ENCODE data around the gene KLHL12. TPM values are rescaled to one million over a fixed set of nuclear protein-coding genes. Genes with fewer than 3 reads are reported as not detected.

Gene KLHL12
- total and polyA plus RNA-seq, 7 donors = 7.4 to 27.4 (median 16.5) TPM

DNA sequence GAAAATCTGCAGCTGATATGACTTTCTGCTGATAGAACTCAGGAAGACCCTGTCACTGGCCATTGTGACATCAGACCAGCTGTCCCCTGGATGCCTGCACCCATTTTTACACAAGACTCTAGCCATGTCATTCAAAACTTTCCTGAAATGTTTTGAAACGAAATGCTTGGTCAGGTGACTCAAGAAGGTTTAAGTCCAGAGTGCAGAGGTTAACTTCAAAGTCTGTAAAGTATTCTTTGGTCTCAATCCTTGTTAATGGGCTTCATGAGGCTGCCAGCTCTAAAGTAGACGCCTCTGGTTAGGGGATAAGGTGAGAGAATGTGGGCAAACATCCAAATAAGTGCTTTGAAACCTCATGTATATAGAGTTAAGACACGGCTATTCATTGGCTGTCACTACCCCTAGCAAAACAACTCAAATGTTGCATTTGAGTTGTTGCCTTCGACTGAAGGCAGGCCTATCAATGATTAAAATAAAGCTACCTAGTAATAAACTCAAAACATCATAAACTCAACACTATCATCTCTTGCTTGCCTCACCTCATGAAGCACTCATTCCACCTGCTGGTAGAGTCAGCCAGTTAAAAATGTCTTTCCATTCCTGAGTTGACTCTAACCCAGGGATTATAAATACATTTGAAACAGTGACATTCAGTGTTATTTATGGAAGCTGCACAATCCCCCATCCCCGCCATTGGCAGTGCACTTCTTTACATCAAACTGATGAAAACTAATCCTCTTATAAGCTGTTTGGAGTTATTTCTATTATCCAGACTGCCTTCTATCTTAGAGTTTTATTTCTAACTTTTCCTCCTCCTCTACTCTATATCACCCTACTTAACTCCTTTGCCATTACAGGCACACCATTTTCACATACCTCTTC is 64.1 kb downstream of the KLHL12 start:
- no peak for ATAC-seq
- H3K27ac ChIP-seq = no peak overlapping the region
- H3K9me3 ChIP-seq = no peaks in the 10 kb centered on the region
- H3K4me3 ChIP-seq = no peak overlapping the region
- TF ChIP-seq, protein P1, sequence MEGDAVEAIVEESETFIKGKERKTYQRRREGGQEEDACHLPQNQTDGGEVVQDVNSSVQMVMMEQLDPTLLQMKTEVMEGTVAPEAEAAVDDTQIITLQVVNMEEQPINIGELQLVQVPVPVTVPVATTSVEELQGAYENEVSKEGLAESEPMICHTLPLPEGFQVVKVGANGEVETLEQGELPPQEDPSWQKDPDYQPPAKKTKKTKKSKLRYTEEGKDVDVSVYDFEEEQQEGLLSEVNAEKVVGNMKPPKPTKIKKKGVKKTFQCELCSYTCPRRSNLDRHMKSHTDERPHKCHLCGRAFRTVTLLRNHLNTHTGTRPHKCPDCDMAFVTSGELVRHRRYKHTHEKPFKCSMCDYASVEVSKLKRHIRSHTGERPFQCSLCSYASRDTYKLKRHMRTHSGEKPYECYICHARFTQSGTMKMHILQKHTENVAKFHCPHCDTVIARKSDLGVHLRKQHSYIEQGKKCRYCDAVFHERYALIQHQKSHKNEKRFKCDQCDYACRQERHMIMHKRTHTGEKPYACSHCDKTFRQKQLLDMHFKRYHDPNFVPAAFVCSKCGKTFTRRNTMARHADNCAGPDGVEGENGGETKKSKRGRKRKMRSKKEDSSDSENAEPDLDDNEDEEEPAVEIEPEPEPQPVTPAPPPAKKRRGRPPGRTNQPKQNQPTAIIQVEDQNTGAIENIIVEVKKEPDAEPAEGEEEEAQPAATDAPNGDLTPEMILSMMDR (IDR thresholded peaks at IDR 0.05) = no peak
- WGBS, 3 donors = 53 to 62% (median 61%) methylated on average over 5 of the region's 5 CpGs
- no peak for DNase-seq
- H3K36me3 ChIP-seq (ENCODE audit: insufficient read depth in 1 of 2, low read depth in 1 of 2) = no peaks in the 10 kb centered on the region
- peaks cover 0 to 6% (median 0%) of the 10 kb centered on the region in 3 donors for H3K27me3 ChIP-seq (ENCODE audit: insufficient read depth in 3 of 3, low read length in 2 of 3)
- H3K4me1 ChIP-seq = peaks cover 2% of the 10 kb centered on the region
- intact Hi-C loops (cut with DNase I) = no loop called here

DNA sequence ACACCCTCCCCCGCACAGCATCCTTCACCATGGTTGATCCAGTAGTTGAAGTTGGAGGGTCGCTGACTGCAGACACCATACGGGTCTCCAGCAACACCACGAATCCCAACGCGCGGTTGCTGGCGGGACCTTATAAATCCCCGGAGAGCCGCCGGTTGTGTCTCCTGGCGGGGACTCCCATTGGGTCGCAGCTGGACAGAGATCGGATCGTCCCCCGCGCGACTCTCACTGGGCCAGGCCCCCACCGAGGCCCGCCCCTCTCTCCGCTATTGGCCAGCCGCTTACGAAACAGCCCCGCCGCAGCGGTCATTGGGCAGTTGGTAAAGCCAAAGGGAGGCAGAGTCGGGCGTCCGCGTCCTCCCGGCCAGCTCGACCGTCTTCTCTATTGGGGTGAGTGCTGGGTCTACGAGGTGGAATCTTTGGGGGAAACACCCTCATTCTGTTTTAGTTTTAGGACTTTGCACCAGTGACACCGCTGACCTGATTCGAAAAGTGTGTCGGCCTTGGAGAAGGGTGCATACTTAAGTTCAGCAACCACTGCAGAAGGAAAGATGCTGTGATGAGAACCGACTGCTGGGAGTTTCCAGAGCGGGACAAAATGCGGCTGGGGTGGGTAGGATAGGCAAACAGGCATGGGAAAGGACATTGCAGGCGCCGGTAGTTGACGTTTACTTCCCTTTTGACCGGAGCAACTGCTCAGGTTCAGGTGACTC is 65.5 kb downstream of the KLHL12 start:
- H3K4me3 ChIP-seq = peak overlapping the region; percentile 69
- TF ChIP-seq, protein P1 (IDR thresholded peaks at IDR 0.05) = no peak
- H3K9me3 ChIP-seq = no peaks in the 10 kb centered on the region
- H3K4me1 ChIP-seq = peaks cover 2% of the 10 kb centered on the region
- no peaks in the 10 kb centered on the region for H3K36me3 ChIP-seq (ENCODE audit: insufficient read depth in 1 of 2, low read depth in 1 of 2)
- intact Hi-C loops (cut with DNase I) = no loop called here
- DNase-seq (peak; percentile 92 to 95), ATAC-seq (peak; percentile 98 to 100 (median 100))
- peaks cover 0 to 6% (median 0%) of the 10 kb centered on the region in 3 donors for H3K27me3 ChIP-seq (ENCODE audit: insufficient read depth in 3 of 3, low read length in 2 of 3)
- no peak overlapping the region for H3K27ac ChIP-seq
- WGBS, 3 donors = 0 to 1% (median 0%) methylated on average over 42 to 44 of the region's 44 CpGs

DNA sequence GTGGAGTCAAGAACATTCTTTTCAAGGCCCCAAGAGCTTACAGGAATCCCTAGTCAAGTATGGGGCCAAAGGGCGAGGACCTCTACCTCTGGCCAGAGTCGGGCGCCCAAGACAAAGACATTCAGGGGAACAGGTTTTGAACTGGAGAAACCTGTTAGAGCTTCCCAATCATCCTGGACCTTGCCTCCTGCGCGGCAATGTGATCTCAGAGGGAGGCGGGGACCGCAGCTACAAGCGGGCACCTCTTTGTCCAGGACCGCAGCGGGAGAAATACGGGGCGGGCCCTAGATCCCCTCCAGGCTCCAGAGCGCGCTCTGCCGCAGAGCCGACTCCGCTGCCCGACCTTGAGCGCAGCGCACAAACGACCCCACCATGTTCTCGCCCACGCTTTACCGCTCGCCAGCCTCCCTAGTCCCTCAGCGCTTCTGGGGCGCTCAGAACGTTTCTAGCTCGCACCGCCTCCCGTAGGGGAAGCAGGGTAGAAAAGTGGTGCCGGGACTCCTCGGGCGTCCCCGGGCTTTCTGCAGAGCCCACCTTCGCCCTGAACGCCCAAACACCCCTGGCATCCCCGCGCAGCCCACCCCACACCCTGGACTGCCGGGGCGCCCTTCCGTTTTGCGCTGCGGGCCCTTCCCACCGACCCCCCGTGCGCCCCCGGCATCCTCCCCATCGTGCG is 66.2 kb downstream of the KLHL12 start:
- DNase-seq (peak; percentile 17 to 57), ATAC-seq (peak; percentile 29 to 55 (median 38))
- Histone ChIP-seq H3K9me3 (no peaks in the 10 kb centered on the region), H3K27ac (no peak overlapping the region), H3K36me3 (ENCODE audit: insufficient read depth in 1 of 2, low read depth in 1 of 2) (no peaks in the 10 kb centered on the region), H3K4me1 (peaks cover 2% of the 10 kb centered on the region), H3K27me3 (ENCODE audit: insufficient read depth in 3 of 3, low read length in 2 of 3) (peaks cover 0 to 3% (median 0%) of the 10 kb centered on the region in 3 donors), H3K4me3 (peak overlapping the region; percentile 69)
- WGBS, 3 donors = 4% methylated on average over 39 to 50 of the region's 50 CpGs
- TF ChIP-seq, protein P1 (IDR thresholded peaks at IDR 0.05) = no peak
- intact Hi-C loops (cut with DNase I) = no loop called here

DNA sequence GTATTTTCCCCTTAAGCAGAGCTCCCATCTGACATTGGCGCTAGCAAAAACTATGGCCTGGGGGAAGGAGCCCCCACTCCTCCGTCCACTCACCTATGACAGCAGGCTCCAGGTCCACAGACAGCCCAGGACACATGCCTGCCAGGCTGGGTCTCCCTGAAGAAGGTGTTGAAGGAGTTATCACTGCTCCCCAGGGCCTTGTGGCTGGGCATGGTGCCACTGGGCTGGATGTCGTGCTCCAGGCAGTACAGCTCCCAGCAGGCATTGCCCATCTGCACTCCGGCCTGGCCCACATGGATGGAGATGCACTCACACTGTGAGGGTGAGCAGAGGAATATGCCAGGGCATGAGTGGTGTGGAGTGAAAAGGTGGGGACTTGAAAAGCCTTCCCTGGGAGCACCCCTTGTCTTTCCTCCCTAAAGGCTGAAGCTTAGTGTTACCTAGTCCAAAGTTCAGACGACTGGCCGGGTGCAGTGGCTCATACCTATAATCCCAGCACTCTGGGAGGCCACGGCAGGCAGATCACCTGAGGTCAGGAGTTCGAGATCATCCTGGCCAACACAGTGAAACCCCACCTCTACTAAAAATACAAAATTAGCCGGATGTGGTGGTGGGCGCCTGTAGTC is 68.1 kb downstream of the KLHL12 start:
- Histone ChIP-seq H3K27ac (peak overlapping the region; percentile 39), H3K4me1 (peaks cover 2% of the 10 kb centered on the region), H3K9me3 (no peaks in the 10 kb centered on the region), H3K4me3 (no peak overlapping the region), H3K27me3 (ENCODE audit: insufficient read depth in 3 of 3, low read length in 2 of 3) (no peaks in the 10 kb centered on the region), H3K36me3 (ENCODE audit: insufficient read depth in 1 of 2, low read depth in 1 of 2) (no peaks in the 10 kb centered on the region)
- WGBS, 3 donors = 87 to 90% (median 90%) methylated on average over 10 of the region's 10 CpGs
- intact Hi-C loops (cut with DNase I) = no loop called here
- DNase-seq (peak; percentile 53 to 76), ATAC-seq (no peak)
- TF ChIP-seq, protein P1 (IDR thresholded peaks at IDR 0.05) = no peak
